GM12873 (cell line): ENCODE measurements around the gene USP44.

Experiments
- TF ChIP-seq, protein P1 (sequence below): IDR thresholded peaks from 2 replicates; pipeline ENCODE4 v1.5.1; 2012; ENCODE audit warnings: low read depth, mild to moderate bottlenecking, moderate library complexity, low read length, control low read depth; ENCODE audit not compliant: insufficient read depth; ENCODE audit errors: missing control alignments

The USP44 gene

DNA sequence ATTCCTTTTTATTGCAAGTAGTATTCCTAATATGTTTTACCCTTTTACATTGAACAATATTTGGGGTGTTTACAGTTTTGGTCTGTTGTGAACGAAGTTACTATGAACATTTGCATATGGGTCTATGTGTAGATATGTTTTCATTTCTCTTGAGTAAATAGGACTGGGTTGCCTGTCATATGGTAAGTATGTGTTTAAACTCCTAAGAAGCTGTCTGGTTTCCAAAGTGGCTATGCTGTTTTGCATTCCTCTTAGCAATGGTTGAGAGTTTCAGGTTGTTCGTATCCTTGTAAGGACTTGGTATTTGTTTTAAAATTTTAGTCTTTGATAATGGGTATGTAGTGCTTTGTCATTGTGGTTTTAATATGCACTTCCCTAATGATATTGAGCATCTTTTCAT is 71.0 kb downstream of the USP44 start:
- TF ChIP-seq, protein P1, sequence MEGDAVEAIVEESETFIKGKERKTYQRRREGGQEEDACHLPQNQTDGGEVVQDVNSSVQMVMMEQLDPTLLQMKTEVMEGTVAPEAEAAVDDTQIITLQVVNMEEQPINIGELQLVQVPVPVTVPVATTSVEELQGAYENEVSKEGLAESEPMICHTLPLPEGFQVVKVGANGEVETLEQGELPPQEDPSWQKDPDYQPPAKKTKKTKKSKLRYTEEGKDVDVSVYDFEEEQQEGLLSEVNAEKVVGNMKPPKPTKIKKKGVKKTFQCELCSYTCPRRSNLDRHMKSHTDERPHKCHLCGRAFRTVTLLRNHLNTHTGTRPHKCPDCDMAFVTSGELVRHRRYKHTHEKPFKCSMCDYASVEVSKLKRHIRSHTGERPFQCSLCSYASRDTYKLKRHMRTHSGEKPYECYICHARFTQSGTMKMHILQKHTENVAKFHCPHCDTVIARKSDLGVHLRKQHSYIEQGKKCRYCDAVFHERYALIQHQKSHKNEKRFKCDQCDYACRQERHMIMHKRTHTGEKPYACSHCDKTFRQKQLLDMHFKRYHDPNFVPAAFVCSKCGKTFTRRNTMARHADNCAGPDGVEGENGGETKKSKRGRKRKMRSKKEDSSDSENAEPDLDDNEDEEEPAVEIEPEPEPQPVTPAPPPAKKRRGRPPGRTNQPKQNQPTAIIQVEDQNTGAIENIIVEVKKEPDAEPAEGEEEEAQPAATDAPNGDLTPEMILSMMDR = no peak

- TF ChIP-seq, protein P1 = no peak
These were observed 76.7 kb downstream of the USP44 start for GRCh38 chr12:95474660-95474958.

DNA sequence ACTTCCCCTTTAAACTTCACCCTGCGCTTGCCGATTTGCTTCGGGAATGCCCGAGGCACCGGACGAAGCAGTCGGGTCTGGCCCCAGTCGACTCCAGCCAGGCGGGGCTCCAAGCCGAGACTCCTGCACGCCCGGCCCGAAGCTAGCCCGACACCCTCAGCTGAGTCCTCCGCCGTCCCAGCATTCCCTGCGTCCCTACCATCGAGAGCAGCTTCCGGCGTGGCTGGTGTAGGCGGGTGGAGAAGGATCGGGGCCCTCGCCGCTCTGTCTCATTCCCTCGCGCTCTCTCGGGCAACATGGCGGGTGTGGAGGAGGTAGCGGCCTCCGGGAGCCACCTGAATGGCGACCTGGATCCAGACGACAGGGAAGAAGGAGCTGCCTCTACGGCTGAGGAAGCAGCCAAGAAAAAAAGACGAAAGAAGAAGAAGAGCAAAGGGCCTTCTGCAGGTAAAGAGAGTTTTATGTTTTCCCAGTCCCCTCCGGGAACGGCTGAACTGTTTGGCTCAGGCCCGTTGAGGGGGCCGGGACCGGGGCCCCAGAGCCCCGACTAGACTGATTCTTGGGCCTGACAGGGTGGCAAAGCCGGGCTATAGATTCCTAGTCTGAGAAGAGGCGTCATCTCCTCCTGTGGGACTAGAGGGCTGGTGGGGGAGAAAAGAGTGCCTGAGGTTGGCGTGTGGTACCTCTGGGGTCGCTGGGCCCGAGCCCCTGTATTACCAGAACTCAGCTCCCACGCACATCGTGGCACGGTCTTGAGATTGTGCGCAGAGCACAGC is 77.2 kb downstream of the USP44 start, which contains the start of gene METAP2:
Gene METAP2, plus strand, starts transcription at position 269 of the 776 bp plus-strand sequence. Its CDS starts 28 bp downstream, at position 297.
- TF ChIP-seq, protein P1 = no peak

DNA sequence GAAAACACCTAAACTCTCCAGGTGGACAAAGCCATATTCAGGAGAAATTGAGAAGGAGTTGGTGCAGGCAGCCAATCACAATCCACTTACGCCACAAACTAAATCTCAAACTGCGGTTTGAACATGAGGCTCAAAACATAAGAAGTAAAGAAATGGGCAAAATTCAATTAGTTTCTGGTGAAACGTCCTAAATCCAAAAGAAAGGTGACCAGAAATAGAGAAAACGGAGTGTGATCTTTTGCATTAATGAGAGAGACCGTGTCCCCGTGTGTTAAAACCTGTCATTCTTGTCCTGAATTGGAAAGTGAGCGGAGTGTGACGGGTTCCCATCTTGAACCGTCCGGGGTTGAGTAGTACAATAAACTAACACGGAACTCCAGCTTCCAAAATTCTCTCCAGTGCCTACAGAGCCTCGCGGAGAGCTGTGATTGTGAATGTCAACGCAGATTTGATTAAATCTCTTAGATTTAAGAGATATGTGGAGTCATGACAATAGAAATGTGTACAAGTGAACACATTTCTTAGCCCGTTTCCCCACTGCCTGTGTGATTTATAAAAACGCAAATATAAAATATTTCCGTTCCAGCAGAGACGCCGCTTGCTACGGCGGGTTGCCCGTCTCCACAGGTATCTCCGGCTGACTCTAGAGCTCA is 77.9 kb downstream of the USP44 start:
- TF ChIP-seq, protein P1 = no peak

DNA sequence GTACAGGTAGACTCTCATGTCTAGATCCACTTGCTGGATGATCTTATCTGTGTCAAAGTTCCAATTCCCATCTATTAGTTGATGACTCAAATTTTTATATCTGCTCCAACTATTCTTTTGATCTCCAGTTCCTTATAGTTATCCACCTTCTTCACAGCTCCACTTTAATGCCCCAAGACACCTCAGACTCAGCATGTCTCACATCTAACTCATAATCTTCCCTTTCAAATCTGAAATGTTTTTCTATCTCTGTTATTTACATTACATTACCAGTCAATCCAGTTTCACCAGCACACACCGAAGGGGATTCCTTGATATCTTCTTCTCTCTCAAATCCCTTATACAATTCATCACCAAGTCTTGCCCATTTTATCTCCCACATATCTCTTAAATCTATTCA is 81.0 kb downstream of the USP44 start:
- TF ChIP-seq, protein P1 = no peak
